GM19397 (cell line): ENCODE results near the gene GTSE1.

Source experiments
- ATAC-seq: cut with Tn5 transposase; IDR thresholded peaks from one replicate; pipeline ENCODE4 v1.9.1; 2021; ENCODE audit warnings: mild to moderate bottlenecking, moderate library complexity; ENCODE audit not compliant: unreplicated experiment

GTSE1 gene

GRCh38 chr22:46351767-46352166 is 55.1 kb downstream of the GTSE1 start:
- ATAC-seq: no peak

- ATAC-seq: no peak
Measured at GRCh38 chr22:46352276-46352675, 55.6 kb downstream of the GTSE1 start.

DNA sequence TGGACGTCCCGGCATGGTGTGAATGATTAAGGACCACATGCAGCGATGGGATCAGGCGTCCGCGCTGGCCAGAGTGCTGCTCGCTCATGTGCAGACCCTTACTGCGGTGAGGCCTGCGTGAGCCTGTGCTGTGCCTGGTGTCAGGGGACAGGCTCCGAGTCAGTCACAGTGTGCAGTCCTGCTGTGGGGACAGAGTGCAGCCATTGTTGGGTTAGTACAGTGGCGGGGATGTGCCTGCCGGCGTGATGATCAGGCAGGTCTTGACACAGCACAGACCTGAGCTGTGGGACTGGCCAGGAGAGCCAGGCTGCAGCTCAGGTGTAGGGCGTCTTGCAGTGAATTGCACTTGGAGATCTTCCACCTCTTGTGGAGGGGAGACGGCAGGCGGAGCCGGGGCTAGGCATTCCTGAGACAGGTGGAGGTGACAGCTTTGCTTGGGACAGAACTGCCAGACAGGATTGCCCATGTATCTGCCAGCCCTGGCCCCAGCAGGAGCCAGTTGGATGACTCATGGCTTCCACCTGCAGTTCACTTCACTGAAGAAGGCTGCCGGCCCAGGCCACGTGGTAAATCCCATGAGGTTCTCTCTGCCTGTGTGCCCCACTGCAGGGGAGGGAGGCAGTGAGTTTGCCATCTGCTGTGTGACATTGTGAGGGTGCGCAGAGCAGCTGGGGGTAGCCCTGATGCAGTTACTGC is 56.2 kb downstream of the GTSE1 start:
- no peak for ATAC-seq

DNA sequence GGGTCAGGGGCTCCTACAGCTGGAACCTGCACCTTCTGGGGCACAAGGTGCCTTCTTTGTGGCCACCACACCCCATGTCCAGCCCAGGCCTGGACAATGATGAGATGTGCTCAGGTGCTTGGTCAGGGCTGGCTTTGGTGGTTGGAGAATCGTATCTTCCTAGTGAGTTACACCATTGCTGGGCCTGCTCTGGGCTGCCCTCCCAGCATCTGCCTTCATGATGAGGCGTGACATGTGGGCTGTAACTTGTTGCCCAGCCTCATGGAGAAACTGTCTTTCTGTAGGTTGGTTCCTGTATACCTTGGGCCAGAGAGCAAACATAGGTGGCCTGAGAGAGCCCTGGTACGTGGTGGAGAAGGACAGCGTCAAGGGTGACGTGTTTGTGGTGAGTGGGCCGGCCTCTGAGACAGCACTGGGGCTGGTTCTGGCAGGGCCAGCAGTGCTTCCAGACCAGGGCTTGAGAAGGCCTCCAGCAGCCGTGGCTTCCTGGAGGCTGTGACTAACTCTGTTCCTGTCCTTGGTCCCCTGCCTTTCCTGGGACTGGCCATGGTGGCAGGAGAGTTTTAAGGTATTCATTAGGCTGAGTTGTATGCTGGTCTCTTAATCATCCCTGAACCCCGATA is 56.9 kb downstream of the GTSE1 start:
- ATAC-seq: no peak

DNA sequence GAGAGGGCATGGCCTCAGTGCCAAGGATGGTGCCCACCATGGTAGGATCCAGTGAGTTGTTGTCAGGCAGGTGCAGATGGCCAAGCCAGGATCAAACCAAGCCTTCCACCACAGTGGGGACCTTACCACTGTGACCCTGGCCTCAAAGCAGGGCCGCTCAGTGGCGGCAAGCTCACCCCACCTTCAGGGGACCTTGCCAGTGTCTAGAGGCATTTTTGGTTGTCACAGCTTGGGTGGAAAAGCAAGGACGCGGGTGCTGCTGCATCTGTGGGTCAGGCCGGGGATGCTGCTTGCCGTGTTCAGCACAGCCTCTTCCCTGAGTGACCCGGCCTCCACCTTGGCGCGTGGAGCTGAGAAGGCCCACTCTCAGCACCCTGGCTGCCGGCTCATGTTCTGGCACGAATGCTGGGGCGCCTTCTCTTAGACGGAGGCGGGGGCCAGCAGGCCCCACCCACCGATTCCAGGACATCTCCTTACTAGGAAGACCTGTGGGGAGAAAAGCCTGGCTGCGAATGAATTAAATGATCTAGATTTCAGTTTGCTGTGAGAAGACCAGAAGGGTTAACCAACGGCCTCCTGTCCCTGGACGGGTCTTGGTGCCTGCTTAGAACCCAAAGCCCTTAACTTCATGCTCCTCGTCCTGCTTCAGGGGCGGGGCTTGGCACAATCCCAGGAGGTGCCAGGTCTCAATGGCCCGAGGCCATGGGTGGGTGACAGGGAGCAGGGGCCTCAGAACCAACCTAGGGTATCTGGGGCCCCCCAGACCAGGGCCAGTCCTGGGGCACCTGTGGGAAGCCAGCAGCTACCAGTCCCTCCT is 57.7 kb downstream of the GTSE1 start:
- no peak for ATAC-seq

GRCh38 chr22:46354993-46355305 is 58.3 kb downstream of the GTSE1 start:
- no peak for ATAC-seq

GRCh38 chr22:46355369-46355995 is 58.8 kb downstream of the GTSE1 start:
- no peak for ATAC-seq

DNA sequence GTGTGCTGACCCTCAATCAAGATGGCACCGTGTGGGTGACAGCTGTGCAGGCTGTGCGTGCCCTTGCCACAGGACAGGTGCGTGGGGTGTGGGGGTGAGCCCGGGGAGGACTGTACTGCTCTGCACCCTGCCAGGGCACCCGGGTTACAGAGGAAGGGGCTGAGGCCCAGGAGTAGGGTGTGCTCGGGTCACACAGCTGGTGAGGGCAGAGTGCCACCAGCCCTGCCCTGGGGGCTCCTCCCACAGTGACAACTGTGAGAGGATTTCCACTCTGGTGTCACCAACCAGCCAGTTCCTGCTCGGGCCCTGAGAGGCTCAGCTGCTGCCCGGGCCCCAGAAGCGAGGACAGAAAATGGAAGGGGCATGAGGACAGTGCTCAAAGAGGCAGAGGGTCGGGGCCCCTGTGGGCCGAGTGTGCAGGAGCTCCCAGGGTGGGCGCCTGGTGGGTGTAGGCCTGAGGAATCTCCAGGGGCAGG is 59.4 kb downstream of the GTSE1 start:
- no peak for ATAC-seq

DNA sequence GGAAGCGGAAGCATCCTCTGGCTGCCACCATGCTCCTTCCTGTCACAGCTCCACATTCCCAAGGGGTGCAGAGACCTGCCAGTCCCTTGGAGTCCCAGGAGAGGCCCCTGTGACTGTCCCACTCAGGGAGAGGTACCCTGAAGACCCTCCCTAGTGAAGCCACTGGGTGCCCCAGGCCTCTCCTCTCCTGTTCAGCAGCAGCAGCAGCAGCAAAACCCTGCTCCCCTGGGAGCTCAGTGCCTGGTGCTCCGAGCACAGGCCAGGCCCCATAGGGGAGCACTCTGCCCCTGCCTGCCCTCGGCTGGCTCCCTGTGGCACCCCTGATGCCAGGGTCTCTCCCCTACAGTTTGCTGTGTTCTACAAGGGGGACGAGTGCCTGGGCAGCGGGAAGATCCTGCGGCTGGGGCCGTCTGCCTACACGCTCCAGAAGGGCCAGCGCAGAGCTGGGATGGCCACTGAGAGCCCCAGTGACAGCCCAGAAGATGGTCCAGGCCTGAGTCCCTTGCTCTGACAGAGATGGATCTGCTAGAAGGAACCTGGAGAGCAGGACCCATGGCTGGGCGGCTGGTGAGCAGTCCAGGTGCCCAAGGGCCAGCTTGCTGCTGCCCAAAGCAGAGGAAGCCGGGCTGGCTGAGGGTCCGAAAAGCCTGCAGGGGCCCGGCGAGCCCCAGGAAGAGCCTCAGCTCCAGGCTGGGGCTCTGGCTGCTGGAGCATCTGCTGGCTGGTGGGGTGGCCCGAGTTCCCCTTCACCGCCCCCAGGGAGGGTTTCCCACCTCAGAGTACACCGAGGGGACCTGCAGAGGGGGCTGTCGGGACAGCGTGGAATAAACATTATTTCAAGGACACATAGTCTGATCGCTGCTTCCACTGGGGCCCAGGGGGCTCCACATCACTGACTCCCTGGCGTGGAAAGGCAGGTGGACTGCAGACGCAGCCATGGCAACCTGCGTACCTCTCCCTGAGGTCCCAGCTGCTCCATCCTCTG is 60.1 kb downstream of the GTSE1 start:
- no peak for ATAC-seq

- ATAC-seq: no peak
Measured at GRCh38 chr22:46357711-46358520, 61.2 kb downstream of the GTSE1 start.

- no peak for ATAC-seq
Measured at GRCh38 chr22:46358766-46359165, 62.1 kb downstream of the GTSE1 start.

GRCh38 chr22:46359362-46359761 is 62.7 kb downstream of the GTSE1 start:
- ATAC-seq: no peak

DNA sequence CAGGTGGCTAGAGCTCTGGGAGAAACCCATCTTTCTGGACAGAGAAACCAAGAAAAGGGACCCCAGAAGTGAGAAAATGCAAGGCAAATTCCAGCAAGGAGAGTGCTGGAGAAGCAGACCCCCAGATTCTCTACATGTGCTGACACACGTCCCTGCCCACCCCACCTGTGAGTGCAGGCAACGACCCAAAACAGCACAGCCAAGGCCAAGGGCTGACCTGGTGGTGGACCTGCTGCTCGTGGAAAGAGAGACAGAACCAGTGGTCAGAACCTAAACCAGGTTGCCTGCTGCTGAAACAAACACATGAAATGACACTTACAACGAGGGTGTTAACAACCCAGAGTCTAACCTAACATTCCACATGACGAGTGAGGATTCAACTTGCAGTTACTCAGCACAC is 63.4 kb downstream of the GTSE1 start:
- no peak for ATAC-seq

DNA sequence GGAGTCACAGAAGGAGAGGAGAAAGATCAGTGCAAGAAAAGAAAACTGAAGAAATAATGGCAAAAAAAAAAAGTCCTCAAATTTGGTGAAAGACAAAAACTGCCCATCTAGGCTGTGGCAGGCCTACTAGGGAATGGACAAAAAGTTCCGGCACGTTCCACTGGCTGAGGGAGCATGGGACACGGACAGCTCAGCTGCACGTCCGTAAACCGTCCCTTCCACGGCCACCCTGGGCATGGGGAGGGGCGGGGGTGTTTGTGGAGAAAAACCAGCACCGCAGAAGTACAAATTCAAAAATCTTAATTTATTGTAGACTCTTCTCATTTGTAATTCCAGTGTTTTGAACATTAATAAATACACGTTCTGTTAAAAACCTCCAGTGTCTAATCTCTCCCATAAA is 64.2 kb downstream of the GTSE1 start:
- ATAC-seq: no peak

- no peak for ATAC-seq
Measured at GRCh38 chr22:46361826-46362202, 65.1 kb downstream of the GTSE1 start.

- ATAC-seq: no peak
Measured at GRCh38 chr22:46362203-46362933, 65.7 kb downstream of the GTSE1 start.

GRCh38 chr22:46362934-46363515 is 66.4 kb downstream of the GTSE1 start:
- no peak for ATAC-seq

- no peak for ATAC-seq
Measured at GRCh38 chr22:46363611-46364321, 67.1 kb downstream of the GTSE1 start.
